Stimulated activated CD4-positive, alpha-beta T cell treated with anti-CD3 and anti-CD28 coated beads, TNF-alpha, amount 100 ng/mL, for 24 hours (primary cell): ENCODE measurements around the gene SRRD.
"Not testable (repeated sequence)": the region's sequence is repeated elsewhere in the genome, so short reads cannot be mapped to it uniquely, and the experiment has no call there.

ENCODE experiments used
- DNase-seq, 3 experiments: peaks; one replicate each; pipeline ENCODE4 v3.0.0-alpha.2; 2020; ENCODE audit warnings: low read depth in 3 of 3

SRRD gene

DNA sequence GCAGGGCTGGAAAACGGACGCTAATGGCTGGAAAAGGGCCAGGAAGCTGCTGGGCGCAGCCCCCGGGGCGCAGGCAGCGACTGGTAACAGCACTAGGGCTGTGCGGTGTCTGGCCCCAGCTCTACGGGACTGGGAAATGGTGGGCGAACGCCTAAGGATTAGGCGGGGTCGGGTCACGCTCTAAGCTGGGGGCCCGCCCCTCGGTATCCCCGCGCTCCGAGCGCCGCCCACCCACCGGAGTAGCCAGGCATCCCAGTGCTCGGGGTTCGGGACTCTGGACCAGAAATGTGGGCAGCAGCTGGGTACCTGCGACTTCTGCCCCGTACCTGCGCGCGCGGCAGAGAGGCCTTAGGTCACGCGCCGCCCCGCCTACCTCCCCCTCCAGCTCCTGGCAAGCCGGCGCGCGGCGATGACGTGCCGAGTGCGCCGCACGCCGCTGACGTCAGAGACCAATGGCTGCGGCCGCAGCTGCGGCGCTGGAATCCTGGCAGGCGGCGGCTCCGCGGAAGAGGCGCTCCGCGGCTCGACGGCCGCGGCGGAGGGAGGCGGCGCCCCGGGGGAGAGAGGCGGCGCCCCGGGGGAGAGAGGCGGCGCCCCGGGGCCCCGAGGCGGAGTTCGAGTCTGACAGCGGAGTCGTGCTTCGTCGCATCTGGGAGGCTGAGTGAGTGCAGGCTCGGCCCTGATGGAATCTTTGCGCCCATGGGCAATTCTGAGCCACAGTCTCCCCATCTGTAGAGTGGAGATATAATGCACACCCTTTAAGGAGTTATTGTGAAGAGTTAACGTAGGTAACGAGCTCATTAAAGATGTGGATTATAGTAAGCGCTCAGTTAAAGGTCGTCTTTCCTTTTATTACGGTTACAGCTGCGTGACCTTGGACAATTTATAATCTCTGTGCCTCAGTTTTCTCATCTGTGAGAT lies at the start of gene SRRD, which contains the start of gene HPS4:
SRRD (plus strand) TSS at position 439 of the 921 bp plus-strand sequence; CDS start at position 453, 14 bp downstream.
HPS4 (minus strand) TSS at position 345 of the 921 bp plus-strand sequence. CDS start 2,021 bp downstream, outside the sequence.
- DNase-seq, result peak; percentile 86 to 91 (median 89)

DNA sequence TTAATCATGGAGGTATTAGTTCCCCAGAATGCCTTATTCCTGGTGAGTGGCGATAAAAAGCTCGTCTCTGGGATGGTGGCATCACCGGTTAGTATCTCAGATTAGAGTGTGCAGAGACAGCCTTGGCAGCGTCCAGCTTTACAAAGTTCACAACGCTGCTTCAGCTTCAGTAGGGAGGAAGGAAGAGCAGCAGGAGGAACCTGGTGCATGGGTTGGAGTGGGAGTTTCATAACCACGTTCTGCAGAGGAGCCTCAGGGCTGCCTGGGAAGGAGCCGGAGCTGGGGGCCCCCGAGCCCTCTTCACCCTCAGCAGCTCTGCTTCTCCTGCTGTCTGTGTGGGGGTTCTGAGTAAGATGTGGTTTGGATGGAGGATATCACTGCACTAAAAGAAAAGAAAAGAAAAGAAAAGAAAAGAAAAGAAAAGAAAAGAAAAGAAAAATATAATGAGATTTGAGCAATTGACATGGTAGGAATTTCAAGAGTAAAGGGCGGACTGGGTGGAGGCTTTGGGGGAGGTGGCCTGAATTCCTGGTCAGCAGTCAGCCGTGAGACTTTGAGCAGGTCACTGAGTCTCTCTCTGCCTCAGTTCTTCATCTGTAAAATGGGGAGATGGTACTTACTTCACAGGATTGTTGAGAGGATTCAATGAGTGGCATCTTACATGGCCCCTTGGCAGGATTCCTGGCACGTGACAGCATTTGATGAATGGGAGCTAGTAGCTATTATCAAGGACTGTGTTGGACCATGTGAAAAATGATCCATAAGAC lies 48.2 kb upstream of the SRRD start:
- DNase-seq, result no peak

- no peak for DNase-seq
Measured at GRCh38 chr22:26436903-26437515, 46.7 kb upstream of the SRRD start.

DNA sequence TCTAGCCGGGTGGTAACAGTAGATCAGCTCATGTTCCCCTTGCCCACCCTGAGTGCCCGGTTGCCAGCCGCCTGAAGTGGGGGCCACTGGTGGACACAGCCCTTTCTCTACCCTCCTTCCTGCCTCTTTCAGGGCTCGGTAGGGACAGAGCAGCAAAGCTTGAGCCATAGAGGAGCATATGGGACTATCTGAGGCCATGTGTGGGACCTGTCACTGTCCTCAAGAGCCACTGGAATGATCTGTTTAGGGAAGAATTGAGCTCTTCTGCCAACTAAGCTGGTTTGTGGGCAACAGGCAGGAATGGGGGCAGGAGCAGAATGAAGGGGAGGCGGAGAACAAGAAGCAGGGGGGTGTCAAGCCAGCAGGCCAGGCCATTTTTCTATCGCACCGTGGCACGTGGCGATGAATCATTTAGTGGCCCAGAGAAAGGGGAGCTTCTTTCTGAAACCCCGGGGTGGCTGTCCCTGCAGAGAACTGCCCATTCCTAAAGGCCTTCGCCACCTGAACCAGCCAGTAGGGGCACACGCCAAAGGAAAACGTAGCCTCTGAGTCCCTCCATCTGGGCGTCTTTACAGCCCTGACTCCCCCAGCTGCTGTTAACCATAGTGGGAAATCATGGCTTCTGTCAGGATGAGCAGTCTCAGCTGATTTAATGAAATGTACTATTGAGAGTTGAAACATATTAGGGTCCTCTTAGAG lies 45.8 kb upstream of the SRRD start:
- no peak for DNase-seq

DNA sequence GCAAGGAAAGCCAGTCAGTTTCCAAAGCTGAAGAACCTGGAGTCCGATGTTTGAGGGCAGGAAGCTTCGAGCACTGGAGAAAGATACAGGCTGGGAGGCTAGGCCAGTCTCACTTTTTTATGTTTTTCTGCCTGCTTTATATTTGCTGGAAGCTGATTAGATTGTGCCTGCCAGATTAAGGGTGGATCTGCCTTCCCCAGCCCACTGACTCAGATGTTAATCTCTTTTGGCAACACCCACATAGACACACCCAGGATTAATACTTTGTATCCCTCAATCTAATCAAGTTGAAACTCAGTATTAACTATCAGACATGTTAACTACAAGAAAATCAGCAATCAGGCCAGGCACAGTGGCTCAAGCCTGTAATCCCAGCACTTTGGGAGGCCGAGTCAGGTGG lies 44.9 kb upstream of the SRRD start:
- not testable (repeated sequence) for DNase-seq

GRCh38 chr22:26439559-26439958 lies 44.1 kb upstream of the SRRD start:
- DNase-seq, result no peak

DNA sequence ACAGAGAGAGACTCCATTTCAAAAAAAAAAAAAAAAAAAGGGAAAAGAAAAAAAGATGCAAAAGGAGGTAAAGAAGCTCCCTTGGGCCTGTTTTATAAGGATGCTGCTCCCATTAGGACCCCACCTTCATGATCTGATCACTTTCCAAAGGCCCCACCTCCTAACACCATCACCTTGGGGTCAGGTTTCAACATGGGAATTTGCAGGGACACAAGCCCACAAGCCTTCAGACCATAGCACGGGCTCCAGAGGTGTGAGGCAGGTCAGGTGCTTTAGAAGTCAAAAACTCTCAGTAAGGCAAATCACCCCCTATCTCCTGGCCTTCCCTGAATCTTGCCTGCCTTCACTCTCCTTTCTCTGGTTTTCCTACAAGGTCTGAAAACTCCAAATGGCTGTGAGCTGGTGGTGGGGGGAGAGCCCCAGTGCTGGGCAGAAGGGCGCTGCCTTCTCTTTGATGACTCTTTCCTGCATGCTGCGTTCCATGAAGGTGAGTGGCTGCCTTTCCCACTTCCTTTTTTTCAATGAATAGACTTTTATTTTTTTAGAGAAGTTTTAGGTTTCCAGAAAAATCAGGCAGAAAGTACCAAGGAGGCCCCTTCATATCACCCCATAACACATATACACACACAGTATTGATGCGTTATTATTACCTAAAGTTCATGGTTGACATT lies 41.5 kb upstream of the SRRD start:
- no peak for DNase-seq

- no peak for DNase-seq
Measured at GRCh38 chr22:26443901-26444690, 39.6 kb upstream of the SRRD start.

- no peak for DNase-seq
Measured at GRCh38 chr22:26444777-26445176, 38.9 kb upstream of the SRRD start.

- DNase-seq, result no peak
Measured at GRCh38 chr22:26445577-26446275, 38.0 kb upstream of the SRRD start.

DNA sequence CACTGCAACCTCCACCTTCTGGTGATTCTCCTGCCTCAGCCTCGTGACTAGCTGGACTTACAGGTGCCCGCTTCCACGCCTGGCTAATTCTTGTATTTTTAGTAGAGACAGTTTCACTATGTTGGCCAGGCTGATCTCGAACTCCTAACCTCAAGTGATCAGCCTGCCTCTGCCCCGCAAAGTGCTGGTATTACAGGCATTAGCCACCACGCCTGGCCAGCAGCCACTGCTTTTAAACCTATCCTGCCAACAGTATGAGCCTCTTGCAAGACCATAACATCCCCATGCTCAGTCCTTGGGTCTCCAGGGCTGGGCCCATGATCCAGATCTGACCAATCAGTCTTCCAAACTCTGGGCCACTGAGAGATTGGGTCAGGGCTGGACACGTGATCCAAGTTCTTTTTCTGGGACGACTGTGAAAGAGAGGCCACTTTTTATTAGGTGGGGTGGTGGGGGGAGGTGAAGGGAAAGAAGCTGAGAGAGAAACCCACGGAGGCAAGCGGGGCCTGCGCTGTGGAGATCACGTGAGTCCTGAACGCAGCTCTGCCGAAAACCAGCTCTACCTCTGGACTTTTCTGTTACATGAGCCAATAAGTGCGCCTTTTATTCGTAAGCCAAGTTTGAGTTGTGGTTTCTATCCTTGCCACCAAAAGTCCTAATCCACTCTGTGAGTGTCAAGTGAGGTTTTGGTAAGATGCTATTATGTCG lies 36.7 kb upstream of the SRRD start:
- DNase-seq, result no peak

- no peak for DNase-seq
Measured at GRCh38 chr22:26447584-26448329, 35.9 kb upstream of the SRRD start.

DNA sequence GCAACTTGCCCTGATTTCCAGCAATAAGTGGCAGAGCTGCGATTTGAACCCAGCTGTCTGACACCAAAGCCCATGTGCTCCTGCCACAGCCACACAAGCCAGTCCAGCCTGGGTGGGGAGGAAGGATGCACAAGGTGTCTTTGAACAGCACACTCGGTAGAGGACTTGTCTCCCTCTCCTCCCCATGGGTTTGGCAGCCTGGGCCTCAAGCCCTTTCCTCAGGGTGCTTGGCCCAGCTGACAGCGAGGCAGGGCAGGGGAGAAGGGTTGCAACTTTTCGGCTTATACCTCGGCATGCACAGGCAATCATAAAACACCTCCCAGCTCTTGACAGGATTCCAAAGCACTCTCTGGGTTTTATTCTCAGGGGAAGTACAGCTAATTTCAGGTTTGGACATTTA lies 35.3 kb upstream of the SRRD start:
- no peak for DNase-seq

DNA sequence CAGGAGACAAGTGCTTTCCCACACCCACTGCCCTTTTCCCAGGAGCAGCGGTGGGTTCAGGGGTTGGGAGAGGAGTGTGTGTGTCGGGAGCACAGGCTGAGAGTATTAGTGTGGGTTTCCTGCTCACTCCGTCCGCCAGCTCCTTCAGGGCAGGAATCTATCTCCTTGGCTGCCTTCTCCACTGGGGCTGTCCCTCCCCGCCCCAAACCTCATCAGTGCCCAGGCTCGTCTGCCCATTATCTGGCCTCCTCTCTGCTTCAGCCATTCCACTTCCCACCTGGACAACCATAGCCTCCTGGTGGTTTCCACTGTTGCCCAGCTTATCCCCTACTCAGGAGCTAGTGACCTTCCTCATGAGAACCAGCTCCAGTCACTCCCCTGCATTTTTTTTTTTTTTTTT lies 34.7 kb upstream of the SRRD start:
- DNase-seq, result no peak

GRCh38 chr22:26450453-26451185 lies 33.1 kb upstream of the SRRD start:
- no peak for DNase-seq

GRCh38 chr22:26452236-26453016 lies 31.3 kb upstream of the SRRD start:
- no peak for DNase-seq

DNA sequence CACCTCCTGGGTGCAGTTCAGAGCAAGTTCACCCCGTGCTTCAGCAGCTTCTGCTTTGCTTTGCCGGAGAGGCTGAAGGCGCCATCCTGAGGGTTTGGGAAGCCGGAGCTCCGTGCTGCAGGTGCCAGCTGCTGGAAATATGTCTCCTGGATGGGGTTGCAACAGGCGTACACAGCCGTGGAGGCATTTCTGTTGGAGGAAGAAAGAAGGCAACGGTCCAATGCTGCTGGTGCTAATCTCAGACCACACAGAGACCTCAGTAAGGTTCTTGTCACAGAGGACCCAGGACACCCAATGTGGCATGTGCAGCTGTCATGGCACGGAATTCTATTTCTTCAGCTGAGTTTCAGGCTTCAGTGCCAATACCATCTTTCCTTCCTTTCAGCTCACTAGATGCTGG lies 30.5 kb upstream of the SRRD start:
- DNase-seq, result no peak
